ENCODE data around the gene ROR2. TPM values are rescaled to one million over a fixed set of nuclear protein-coding genes. Genes with fewer than 3 reads are reported as not detected.
"Not testable (repeated sequence)": the region's sequence is repeated elsewhere in the genome, so short reads cannot be mapped to it uniquely, and the experiment has no call there.

The ROR2 gene
- total RNA-seq, 1 experiment from 2014 or later: 40.0 TPM

DNA sequence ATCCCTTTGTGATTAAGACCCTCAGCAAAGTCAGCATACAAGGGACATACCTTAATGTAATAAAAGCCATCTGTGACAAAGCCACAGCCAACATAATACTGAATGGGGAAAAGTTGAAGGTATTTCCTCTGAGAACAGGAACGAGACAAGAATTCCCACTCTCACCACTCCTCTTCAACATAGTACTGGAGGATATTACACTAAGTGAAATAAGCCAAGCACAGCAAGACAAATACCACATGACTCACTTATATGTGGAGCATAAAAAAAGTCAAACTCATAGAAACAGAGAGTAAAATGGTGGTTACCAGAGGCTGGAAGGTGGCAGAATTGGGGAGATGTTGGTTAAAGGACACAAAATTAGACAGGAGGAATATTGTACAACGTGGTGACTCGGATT is 408.3 kb downstream of the ROR2 start:
- H3K27me3 ChIP-seq (ENCODE audit: control insufficient read depth, insufficient read depth, low read length): no peaks in the 10 kb centered on the region
- no peak overlapping the region for H3K4me3 ChIP-seq (ENCODE audit: insufficient read depth, low read depth, low read length)
- no peaks in the 10 kb centered on the region for H3K36me3 ChIP-seq (replicated peaks; ENCODE audit: control insufficient read depth, insufficient read depth, low read length)
- no peak for DNase-seq

GRCh38 chr9:91540506-91540905 is 409.5 kb downstream of the ROR2 start:
- H3K4me3 ChIP-seq (ENCODE audit: insufficient read depth, low read depth, low read length); H3K27me3 ChIP-seq (ENCODE audit: control insufficient read depth, insufficient read depth, low read length); DNase-seq; H3K36me3 ChIP-seq (replicated peaks; ENCODE audit: control insufficient read depth, insufficient read depth, low read length): not testable (repeated sequence)

- no peaks in the 10 kb centered on the region for H3K36me3 ChIP-seq (replicated peaks; ENCODE audit: control insufficient read depth, insufficient read depth, low read length)
- H3K4me3 ChIP-seq (ENCODE audit: insufficient read depth, low read depth, low read length): no peak overlapping the region
- no peaks in the 10 kb centered on the region for H3K27me3 ChIP-seq (ENCODE audit: control insufficient read depth, insufficient read depth, low read length)
- no peak for DNase-seq
Observed at GRCh38 chr9:91536211-91536691, 413.8 kb downstream of the ROR2 start.

DNA sequence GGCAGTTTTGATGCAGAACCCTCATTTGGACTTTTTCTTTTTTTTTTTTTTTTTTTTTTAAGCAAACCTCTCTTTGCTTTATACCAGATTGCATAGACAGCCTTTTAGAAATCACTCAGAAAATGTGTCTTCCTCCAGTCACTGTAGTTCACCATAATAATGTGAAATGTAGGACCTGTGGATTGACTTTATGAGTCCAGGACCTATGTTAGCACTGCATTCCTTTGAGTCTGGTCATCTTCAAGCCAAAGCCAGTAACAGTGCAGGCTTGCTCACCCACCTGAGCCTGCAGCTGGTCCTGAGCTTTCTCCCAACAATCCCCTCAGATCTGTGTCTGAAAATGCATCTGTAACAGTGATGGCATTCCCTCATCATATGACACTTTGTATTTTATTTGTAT is 415.7 kb downstream of the ROR2 start:
- Histone ChIP-seq H3K27me3 (ENCODE audit: control insufficient read depth, insufficient read depth, low read length) (no peaks in the 10 kb centered on the region), H3K36me3 (replicated peaks; ENCODE audit: control insufficient read depth, insufficient read depth, low read length) (no peaks in the 10 kb centered on the region), H3K4me3 (ENCODE audit: insufficient read depth, low read depth, low read length) (no peak overlapping the region)
- DNase-seq: no peak

GRCh38 chr9:91533382-91533781 is 416.6 kb downstream of the ROR2 start:
- no peaks in the 10 kb centered on the region for H3K36me3 ChIP-seq (replicated peaks; ENCODE audit: control insufficient read depth, insufficient read depth, low read length)
- DNase-seq: no peak
- no peaks in the 10 kb centered on the region for H3K27me3 ChIP-seq (ENCODE audit: control insufficient read depth, insufficient read depth, low read length)
- H3K4me3 ChIP-seq (ENCODE audit: insufficient read depth, low read depth, low read length): no peak overlapping the region

- Histone ChIP-seq H3K27me3 (ENCODE audit: control insufficient read depth, insufficient read depth, low read length) (no peaks in the 10 kb centered on the region), H3K36me3 (replicated peaks; ENCODE audit: control insufficient read depth, insufficient read depth, low read length) (no peaks in the 10 kb centered on the region), H3K4me3 (ENCODE audit: insufficient read depth, low read depth, low read length) (no peak overlapping the region)
- DNase-seq: no peak
Observed at GRCh38 chr9:91532325-91532724, 417.7 kb downstream of the ROR2 start.

DNA sequence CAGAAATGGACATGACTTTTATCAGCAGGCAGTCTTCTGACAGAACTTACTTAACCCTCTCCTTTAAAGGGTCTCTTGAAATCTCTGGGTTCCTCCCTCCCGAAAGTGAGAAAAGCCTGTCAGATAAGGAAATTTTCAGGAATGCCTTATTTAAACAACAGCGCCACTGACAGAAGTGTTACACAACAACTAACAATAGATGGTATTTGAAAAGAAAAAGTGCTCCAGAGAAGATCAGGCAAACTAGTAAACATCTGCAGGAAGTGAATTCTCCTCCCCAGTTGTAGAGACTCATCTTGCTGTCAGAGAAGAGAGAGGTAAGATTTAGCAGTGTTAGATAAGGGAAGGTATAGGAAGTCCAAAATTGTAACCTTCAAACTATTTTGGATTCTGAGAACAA is 419.2 kb downstream of the ROR2 start:
- no peak for DNase-seq
- H3K36me3 ChIP-seq (replicated peaks; ENCODE audit: control insufficient read depth, insufficient read depth, low read length): no peaks in the 10 kb centered on the region
- no peaks in the 10 kb centered on the region for H3K27me3 ChIP-seq (ENCODE audit: control insufficient read depth, insufficient read depth, low read length)
- no peak overlapping the region for H3K4me3 ChIP-seq (ENCODE audit: insufficient read depth, low read depth, low read length)

GRCh38 chr9:91522481-91522880 is 427.5 kb downstream of the ROR2 start:
- Histone ChIP-seq H3K27me3 (ENCODE audit: control insufficient read depth, insufficient read depth, low read length) (no peaks in the 10 kb centered on the region), H3K4me3 (ENCODE audit: insufficient read depth, low read depth, low read length) (no peak overlapping the region), H3K36me3 (replicated peaks; ENCODE audit: control insufficient read depth, insufficient read depth, low read length) (no peaks in the 10 kb centered on the region)
- DNase-seq: no peak

DNA sequence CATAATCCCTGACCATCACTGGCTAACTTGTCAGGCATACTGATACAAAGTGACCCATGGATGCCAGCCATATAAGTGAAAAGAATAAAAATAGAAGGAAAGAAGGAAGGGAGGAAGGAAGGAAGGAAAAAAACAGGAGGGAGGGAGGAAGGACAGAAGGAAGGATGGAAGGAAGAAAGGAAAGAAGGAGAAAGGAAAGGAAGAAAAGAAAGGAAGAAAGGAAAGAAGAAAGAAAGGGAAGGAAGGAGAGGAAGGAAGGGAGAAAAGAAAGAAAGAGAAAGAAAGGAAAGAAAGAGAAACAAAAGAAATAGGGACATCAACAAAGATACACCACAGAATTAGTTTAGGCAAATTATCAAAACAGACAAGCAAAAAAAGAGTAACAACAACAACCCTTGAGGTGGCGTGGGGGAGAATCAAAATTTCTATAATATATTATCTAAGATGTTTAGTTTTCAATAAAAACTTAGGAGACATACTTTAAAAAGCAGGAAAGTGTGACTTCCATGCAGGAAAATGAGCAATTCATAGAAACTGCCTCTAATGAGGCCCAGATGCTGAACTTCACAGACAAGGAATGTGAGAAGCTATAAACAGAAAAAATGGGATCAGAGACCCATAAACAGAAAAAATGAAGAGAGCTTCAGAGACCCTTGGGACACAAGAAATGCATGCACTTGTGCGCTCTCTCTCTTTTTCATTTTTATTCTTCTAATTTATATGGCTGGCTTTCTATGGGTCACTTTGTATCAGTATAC is 430.3 kb downstream of the ROR2 start:
- no peak for DNase-seq
- Histone ChIP-seq H3K27me3 (ENCODE audit: control insufficient read depth, insufficient read depth, low read length) (no peaks in the 10 kb centered on the region), H3K36me3 (replicated peaks; ENCODE audit: control insufficient read depth, insufficient read depth, low read length) (no peaks in the 10 kb centered on the region), H3K4me3 (ENCODE audit: insufficient read depth, low read depth, low read length) (no peak overlapping the region)

DNA sequence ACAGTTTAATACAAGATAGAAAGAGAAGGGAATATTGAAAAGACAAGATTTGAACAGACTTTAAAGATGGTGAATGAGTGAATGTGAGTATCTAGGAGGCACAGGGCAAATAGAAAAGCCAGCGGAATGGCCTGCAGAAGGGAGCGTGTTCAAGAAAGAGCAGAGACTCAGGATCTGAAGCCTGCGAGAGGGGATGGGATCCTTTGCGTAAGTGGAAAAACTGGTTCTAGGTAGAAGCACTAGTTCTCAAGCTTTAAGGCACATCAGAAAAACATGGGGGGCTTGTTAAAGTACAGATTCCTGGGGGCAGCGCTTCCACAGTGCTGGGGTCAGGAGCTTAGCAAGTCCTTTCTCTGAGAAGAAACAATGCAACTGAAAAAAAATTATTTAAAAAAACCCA is 431.6 kb downstream of the ROR2 start:
- Histone ChIP-seq H3K27me3 (ENCODE audit: control insufficient read depth, insufficient read depth, low read length) (no peaks in the 10 kb centered on the region), H3K4me3 (ENCODE audit: insufficient read depth, low read depth, low read length) (no peak overlapping the region), H3K36me3 (replicated peaks; ENCODE audit: control insufficient read depth, insufficient read depth, low read length) (no peaks in the 10 kb centered on the region)
- no peak for DNase-seq

DNA sequence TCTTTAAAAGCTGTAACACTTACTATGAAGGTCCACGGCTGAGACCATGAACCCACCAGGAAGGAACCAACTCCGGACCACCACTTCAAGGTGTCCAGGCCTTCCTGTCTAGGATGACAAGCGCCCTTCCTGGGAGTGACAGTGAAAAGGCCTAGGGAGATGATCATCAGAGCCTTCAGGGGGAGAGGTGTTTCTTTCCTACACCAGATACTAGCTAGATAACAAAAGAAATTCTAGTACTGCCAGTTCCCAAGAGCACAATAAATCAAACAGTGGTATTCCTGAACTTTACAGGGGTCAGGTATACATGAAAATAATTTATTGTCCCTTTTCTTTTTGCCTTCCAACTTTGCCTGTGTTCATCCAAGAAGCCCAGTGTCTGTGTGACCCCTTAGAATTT is 432.2 kb downstream of the ROR2 start:
- no peaks in the 10 kb centered on the region for H3K36me3 ChIP-seq (replicated peaks; ENCODE audit: control insufficient read depth, insufficient read depth, low read length)
- H3K4me3 ChIP-seq (ENCODE audit: insufficient read depth, low read depth, low read length): no peak overlapping the region
- no peak for DNase-seq
- H3K27me3 ChIP-seq (ENCODE audit: control insufficient read depth, insufficient read depth, low read length): no peaks in the 10 kb centered on the region

DNA sequence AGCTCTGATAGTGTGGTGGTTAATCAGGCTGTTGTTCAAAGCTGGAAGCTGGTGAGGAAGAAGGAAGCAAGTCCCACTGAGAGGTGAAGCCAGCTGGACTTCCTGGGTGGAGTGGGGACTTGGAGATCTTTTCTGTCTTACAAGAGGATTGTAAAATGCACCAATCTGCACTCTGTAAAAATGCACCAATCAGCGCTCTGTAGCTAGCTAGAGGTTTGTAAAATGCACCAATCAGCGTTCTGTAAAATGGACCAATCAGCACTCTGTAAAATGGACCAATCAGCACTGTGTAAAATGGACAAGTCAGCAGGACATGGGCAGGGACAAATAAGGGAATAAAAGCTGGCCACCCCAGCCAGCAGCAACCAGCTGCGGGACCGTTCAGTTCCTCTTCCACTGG is 432.7 kb downstream of the ROR2 start:
- H3K4me3 ChIP-seq (ENCODE audit: insufficient read depth, low read depth, low read length); DNase-seq; H3K27me3 ChIP-seq (ENCODE audit: control insufficient read depth, insufficient read depth, low read length); H3K36me3 ChIP-seq (replicated peaks; ENCODE audit: control insufficient read depth, insufficient read depth, low read length): not testable (repeated sequence)

DNA sequence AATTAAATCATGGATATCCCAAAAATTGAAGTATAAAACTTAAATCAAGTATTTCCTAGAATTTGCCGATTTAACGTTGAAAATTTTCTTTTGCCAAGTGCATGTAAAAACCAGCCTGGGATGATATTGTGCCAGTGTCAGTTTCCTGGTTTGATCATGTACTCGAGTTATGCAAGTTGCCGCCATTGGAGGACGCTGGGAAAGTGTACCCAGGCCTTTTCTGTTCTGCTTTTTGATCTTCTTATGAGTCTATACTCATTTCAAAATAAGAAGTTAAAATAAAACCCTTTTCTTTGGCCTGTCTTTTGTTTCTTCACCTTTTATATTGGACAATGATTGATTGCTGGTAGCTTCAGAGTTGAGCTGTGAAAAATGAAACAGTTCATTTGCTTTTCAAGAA is 433.3 kb downstream of the ROR2 start:
- DNase-seq: no peak
- Histone ChIP-seq H3K4me3 (ENCODE audit: insufficient read depth, low read depth, low read length) (no peak overlapping the region), H3K36me3 (replicated peaks; ENCODE audit: control insufficient read depth, insufficient read depth, low read length) (no peaks in the 10 kb centered on the region), H3K27me3 (ENCODE audit: control insufficient read depth, insufficient read depth, low read length) (no peaks in the 10 kb centered on the region)

DNA sequence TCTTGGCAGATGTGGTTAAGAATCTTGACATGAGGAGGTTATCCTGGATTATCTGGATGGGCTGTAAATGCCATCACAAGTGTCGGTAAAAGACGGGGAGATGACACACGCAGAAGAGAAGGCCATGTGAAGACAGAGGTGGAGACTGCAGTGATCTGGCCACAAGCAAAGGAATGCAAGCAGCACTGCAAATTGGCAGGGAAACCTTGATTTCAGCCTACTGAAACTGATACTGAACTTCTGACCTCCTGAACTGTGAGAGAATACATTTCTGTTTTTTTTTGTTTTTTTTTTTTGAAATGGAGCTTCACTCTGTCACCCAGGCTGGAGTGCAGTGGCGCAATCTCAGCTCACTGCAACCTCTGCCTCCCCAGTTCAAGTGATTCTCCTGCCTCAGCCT is 433.9 kb downstream of the ROR2 start:
- DNase-seq: no peak
- Histone ChIP-seq H3K36me3 (replicated peaks; ENCODE audit: control insufficient read depth, insufficient read depth, low read length) (no peaks in the 10 kb centered on the region), H3K27me3 (ENCODE audit: control insufficient read depth, insufficient read depth, low read length) (no peaks in the 10 kb centered on the region), H3K4me3 (ENCODE audit: insufficient read depth, low read depth, low read length) (no peak overlapping the region)

DNA sequence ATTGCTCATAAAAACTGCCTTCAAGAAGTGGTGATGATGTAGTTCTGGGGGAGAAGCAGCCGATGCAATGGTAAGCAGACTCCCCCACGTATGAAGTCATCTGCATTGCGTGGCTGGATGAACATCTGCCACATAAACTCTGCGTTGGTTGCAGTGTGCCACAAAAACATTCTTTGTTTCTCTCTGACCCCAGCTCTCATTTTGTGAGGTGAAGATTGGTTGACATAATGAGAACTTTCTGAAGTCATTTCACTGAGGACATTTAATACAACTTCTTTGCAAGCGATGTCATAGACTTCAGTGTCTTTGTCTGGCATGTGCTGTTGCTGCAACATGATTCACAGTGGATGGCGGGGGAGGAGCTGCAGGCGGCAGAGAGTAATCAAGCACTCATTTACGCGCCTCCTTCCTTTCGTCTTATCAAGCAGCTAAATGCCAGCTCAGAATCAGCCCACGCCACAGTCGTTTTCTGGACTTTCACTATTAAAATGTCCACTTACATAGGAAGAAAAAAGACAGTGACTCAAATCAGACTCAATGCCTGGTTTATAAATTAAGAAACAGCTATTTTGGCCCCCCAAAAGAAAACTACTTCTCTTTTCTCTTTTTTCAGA is 434.8 kb downstream of the ROR2 start:
- Histone ChIP-seq H3K27me3 (ENCODE audit: control insufficient read depth, insufficient read depth, low read length) (no peaks in the 10 kb centered on the region), H3K4me3 (ENCODE audit: insufficient read depth, low read depth, low read length) (no peak overlapping the region), H3K36me3 (replicated peaks; ENCODE audit: control insufficient read depth, insufficient read depth, low read length) (no peaks in the 10 kb centered on the region)
- DNase-seq: no peak

Measured in H7 (cell line).